ENCODE data around the gene ZNF865. TPM values are rescaled to one million over a fixed set of nuclear protein-coding genes. Genes with fewer than 3 reads are reported as not detected.

ZNF865 gene
- total and polyA plus RNA-seq, 2 donors: 2.1 to 13.7 TPM

- 86% methylated on average over 12 of the region's 12 CpGs for WGBS
These were observed 61.0 kb downstream of the ZNF865 start for GRCh38 chr19:55666343-55667005.

More at GRCh38 chr19:55666343-55667005, 61.0 kb downstream of the ZNF865 start:
- no peak overlapping the region for H3K4me3 ChIP-seq (ENCODE audit: low read depth, low read length)
- H3K4me1 ChIP-seq (ENCODE audit: insufficient read depth): no peaks in the 10 kb centered on the region
- peaks cover 30% of the 10 kb centered on the region for H3K36me3 ChIP-seq (ENCODE audit: insufficient read depth)
- H3K27ac ChIP-seq (ENCODE audit: low read depth): no peak overlapping the region
- no peak for DNase-seq (ENCODE audit: extremely low spot score)

Other genes with a start within 250 kb of the ZNF865 start
- gene GARIN5B, start 242.4 kb upstream of the ZNF865 start, total RNA-seq: not detected
- gene GARIN5B, start 242.4 kb upstream of the ZNF865 start, polyA plus RNA-seq: not detected
- gene IL11, start 235.2 kb upstream of the ZNF865 start, total RNA-seq: 0.42 TPM
- 0.53 TPM for gene IL11, start 235.2 kb upstream of the ZNF865 start, polyA plus RNA-seq
- not detected for gene TMEM190, start 228.8 kb upstream of the ZNF865 start, total RNA-seq
- not detected for gene TMEM190, start 228.8 kb upstream of the ZNF865 start, polyA plus RNA-seq
- not detected for gene TMEM238, start 221.4 kb upstream of the ZNF865 start, total RNA-seq
- gene TMEM238, start 221.4 kb upstream of the ZNF865 start, polyA plus RNA-seq: 0.43 TPM
- gene RPL28, start 219.7 kb upstream of the ZNF865 start, total RNA-seq: 141 TPM
- 1,449 TPM for gene RPL28, start 219.7 kb upstream of the ZNF865 start, polyA plus RNA-seq
- 29.9 TPM for gene UBE2S, start 197.9 kb upstream of the ZNF865 start, total RNA-seq
- gene UBE2S, start 197.9 kb upstream of the ZNF865 start, polyA plus RNA-seq: 17.5 TPM
- gene SHISA7, start 162.3 kb upstream of the ZNF865 start, total RNA-seq: 0.16 TPM
- gene SHISA7, start 162.3 kb upstream of the ZNF865 start, polyA plus RNA-seq: 0.05 TPM
- 35.1 TPM for gene ISOC2, start 144.0 kb upstream of the ZNF865 start, total RNA-seq
- gene ISOC2, start 144.0 kb upstream of the ZNF865 start, polyA plus RNA-seq: 94.1 TPM
- not detected for gene C19orf85, start 140.9 kb upstream of the ZNF865 start, total RNA-seq
- gene C19orf85, start 140.9 kb upstream of the ZNF865 start, polyA plus RNA-seq: 0.51 TPM
- gene ZNF628, start 129.0 kb upstream of the ZNF865 start, total RNA-seq: 0.79 TPM
- 11.9 TPM for gene ZNF628, start 129.0 kb upstream of the ZNF865 start, polyA plus RNA-seq
- gene NAT14, start 120.5 kb upstream of the ZNF865 start, total RNA-seq: 7.1 TPM
- gene NAT14, start 120.5 kb upstream of the ZNF865 start, polyA plus RNA-seq: 27.0 TPM
- 24.4 TPM for gene SSC5D, start 117.2 kb upstream of the ZNF865 start, total RNA-seq
- 24.4 TPM for gene SSC5D, start 117.2 kb upstream of the ZNF865 start, polyA plus RNA-seq
- gene SBK2, start 68.5 kb upstream of the ZNF865 start, total RNA-seq: not detected
- not detected for gene SBK2, start 68.5 kb upstream of the ZNF865 start, polyA plus RNA-seq
- not detected for gene SBK3, start 60.1 kb upstream of the ZNF865 start, total RNA-seq
- 0.72 TPM for gene SBK3, start 60.1 kb upstream of the ZNF865 start, polyA plus RNA-seq
- gene ZNF579, start 24.8 kb upstream of the ZNF865 start, total RNA-seq: 1.6 TPM
- 10.8 TPM for gene ZNF579, start 24.8 kb upstream of the ZNF865 start, polyA plus RNA-seq
- gene FIZ1, start 6.1 kb upstream of the ZNF865 start, total RNA-seq: 2.3 TPM
- 11.1 TPM for gene FIZ1, start 6.1 kb upstream of the ZNF865 start, polyA plus RNA-seq
- 5.7 TPM for gene ZNF524, start 5.4 kb upstream of the ZNF865 start, total RNA-seq
- 30.9 TPM for gene ZNF524, start 5.4 kb upstream of the ZNF865 start, polyA plus RNA-seq
- 4.7 TPM for gene ZNF784, start 18.9 kb downstream of the ZNF865 start, total RNA-seq
- 9.7 TPM for gene ZNF784, start 18.9 kb downstream of the ZNF865 start, polyA plus RNA-seq
- gene ZNF580, start 35.4 kb downstream of the ZNF865 start, total RNA-seq: 4.1 TPM
- 49.0 TPM for gene ZNF580, start 35.4 kb downstream of the ZNF865 start, polyA plus RNA-seq
- 6.5 TPM for gene ZNF581, start 38.0 kb downstream of the ZNF865 start, total RNA-seq
- gene ZNF581, start 38.0 kb downstream of the ZNF865 start, polyA plus RNA-seq: 21.8 TPM
- gene CCDC106, start 42.6 kb downstream of the ZNF865 start, total RNA-seq: 4.1 TPM
- 17.7 TPM for gene CCDC106, start 42.6 kb downstream of the ZNF865 start, polyA plus RNA-seq
- 44.6 TPM for gene U2AF2, start 49.4 kb downstream of the ZNF865 start, total RNA-seq
- gene U2AF2, start 49.4 kb downstream of the ZNF865 start, polyA plus RNA-seq: 129 TPM
- 23.4 TPM for gene EPN1, start 69.6 kb downstream of the ZNF865 start, total RNA-seq
- gene EPN1, start 69.6 kb downstream of the ZNF865 start, polyA plus RNA-seq: 106 TPM
- not detected for gene NLRP9, start 132.8 kb downstream of the ZNF865 start, total RNA-seq
- gene NLRP9, start 132.8 kb downstream of the ZNF865 start, polyA plus RNA-seq: not detected
- 0.58 TPM for gene RFPL4A, start 153.4 kb downstream of the ZNF865 start, total RNA-seq
- gene RFPL4A, start 153.4 kb downstream of the ZNF865 start, polyA plus RNA-seq: not detected
- not detected for gene RFPL4AL1, start 163.5 kb downstream of the ZNF865 start, total RNA-seq
- gene RFPL4AL1, start 163.5 kb downstream of the ZNF865 start, polyA plus RNA-seq: not detected
- gene NLRP11, start 226.4 kb downstream of the ZNF865 start, total RNA-seq: not detected
- not detected for gene NLRP11, start 226.4 kb downstream of the ZNF865 start, polyA plus RNA-seq
- gene NLRP4, start 230.9 kb downstream of the ZNF865 start, total RNA-seq: not detected
- gene NLRP4, start 230.9 kb downstream of the ZNF865 start, polyA plus RNA-seq: not detected

Data from urinary bladder (tissue), 4 donors.